ENCODE measurements around the gene ZNF280B.
"Not testable (repeated sequence)": the region's sequence is repeated elsewhere in the genome, so short reads cannot be mapped to it uniquely, and the experiment has no call there.

Gene ZNF280B

DNA sequence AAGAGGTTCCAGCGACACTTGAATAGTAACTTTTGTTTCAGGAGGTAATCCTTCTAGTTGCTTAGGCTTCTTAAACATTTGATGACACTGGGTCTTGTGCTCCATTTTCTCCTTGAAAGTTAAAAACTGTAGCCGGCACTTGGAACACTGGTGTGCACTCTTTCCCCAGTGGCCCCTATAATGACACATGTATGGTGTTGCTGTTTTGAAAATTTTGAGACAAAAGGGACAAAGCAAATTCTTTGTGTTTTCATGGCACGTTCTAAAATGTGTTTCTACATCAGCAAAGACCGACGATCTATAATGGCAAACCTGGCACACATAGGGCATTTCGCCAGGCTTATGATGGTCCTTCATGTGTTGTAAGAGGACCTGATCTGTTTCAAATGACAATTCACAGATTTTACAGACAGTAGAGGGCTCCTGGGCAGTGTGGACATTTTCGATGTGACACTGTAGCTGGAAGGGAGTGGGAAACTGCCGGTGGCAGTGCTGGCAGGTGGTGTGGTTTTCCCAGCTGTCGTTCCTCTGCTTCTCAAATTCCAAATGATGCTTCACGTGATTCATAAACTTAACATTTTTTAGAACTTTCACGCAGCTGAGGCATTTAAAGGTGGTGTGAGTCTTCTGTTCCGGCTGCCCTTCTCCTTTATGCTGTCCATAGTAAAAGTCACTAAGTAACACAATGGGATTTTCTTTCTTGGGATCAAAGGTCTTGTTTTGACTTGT, 20.5 kb downstream of the ZNF280B start:
- Mint-ChIP-seq H3K4me1 (no peaks in the 10 kb centered on the region), H3K36me3 (peaks cover 10% of the 10 kb centered on the region), H3K9me3 (no peaks in the 10 kb centered on the region), H3K27me3 (no peaks in the 10 kb centered on the region), H3K27ac (no peak overlapping the region), H3K4me3 (no peak overlapping the region)

DNA sequence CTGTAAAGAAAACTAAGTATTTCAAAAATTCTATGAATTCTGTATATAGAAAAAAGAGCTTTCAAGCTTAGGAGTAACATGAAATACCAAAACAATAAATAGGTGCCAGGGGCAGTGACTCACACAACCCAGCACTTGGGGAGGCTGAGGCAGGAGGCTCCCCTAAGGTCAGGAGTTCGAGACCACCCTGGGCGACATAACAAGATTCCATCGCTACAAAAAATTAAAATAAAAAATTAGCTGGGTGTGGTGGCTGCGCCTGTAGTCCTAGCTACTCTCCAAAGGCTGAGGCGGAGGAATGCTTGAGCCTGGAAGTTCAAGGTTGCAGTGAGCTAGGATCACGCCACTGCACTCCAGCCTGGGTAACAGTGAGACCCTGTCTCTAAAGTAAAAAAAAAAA, 21.5 kb downstream of the ZNF280B start:
- Mint-ChIP-seq H3K4me3 (no peak overlapping the region), H3K36me3 (peaks cover 10% of the 10 kb centered on the region), H3K9me3 (no peaks in the 10 kb centered on the region), H3K27me3 (no peaks in the 10 kb centered on the region), H3K4me1 (no peaks in the 10 kb centered on the region), H3K27ac (no peak overlapping the region)

DNA sequence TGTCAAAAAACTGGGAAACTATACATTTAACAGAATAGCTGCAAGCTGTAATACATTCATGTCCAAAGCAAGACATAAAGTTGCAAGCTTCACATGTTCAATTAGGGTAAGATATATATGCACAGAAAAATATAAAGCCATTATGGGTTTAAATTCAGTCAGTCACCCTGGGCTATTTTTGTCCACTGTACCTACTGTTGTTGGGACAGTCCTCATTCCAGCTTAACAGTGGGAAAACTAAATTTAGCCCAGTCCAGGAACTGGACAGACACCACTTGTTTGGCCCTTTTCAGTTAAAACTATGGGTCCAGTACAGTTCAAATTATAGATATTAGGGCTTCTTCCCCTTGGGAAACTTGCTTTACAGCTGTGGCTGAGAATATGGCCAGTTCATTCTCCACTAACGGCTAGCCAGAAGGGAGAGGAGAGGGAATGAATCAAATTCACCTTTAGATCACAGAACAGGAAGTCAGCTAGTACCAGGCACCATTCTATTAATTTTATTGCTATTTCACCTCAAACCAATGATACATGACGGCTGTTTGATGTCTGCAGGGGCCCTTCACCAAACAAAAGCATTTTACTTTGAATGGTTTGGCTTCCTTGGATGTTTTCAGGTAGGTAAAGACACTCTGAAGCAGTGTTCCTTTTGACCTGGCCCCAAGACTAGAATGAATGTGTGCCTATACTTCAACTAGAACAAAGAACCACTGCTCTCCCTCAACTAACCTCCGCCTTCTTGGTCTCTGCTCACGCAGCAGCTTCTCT, 22.2 kb downstream of the ZNF280B start:
- no peaks in the 10 kb centered on the region for H3K4me1 Mint-ChIP-seq
- peaks cover 10% of the 10 kb centered on the region for H3K36me3 Mint-ChIP-seq
- H3K27ac Mint-ChIP-seq: no peak overlapping the region
- H3K9me3 Mint-ChIP-seq: no peaks in the 10 kb centered on the region
- H3K4me3 Mint-ChIP-seq: no peak overlapping the region
- no peaks in the 10 kb centered on the region for H3K27me3 Mint-ChIP-seq

DNA sequence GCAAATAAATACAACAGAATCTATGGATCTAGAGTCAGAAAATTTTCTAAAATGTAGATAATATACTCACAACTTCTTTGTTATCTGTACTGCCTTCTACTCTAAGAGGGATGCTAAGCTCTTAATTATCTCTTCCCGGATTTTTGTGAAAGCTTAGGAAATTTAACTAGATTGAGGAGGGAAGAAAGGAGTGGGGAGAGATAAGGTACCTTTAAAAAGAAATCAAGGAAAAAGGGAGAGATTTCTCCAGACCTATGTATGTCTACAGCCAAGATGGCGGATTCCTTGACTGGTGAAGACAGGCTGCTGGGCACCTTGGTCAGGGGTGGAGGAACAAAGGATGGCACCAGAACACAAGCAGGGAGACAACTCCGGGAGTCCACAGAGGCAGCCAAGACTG, 23.0 kb downstream of the ZNF280B start:
- H3K9me3 Mint-ChIP-seq: no peaks in the 10 kb centered on the region
- no peak overlapping the region for H3K4me3 Mint-ChIP-seq
- H3K36me3 Mint-ChIP-seq: peaks cover 10% of the 10 kb centered on the region
- no peaks in the 10 kb centered on the region for H3K27me3 Mint-ChIP-seq
- H3K4me1 Mint-ChIP-seq: no peaks in the 10 kb centered on the region
- H3K27ac Mint-ChIP-seq: no peak overlapping the region

DNA sequence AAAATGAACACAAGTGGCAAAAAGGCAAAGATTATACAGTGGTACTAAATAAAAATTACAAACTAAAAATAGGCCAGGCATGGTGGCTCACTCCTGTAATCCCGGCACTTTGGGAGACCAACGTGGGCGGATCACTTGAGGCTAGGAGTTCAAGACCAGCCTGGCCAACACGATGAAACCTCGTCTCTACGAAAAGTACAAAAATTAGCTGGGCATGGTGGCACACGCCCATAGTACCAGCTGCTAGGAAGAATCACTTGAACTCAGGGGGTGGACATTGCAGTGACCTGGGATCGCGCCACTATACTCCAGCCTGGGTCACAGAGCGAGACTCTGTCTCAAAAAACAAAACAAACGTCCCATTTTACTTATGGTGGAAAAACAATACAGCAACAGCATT, 24.5 kb downstream of the ZNF280B start:
- Mint-ChIP-seq H3K36me3 (peaks cover 10% of the 10 kb centered on the region), H3K4me3 (no peak overlapping the region), H3K4me1 (no peaks in the 10 kb centered on the region), H3K9me3 (no peaks in the 10 kb centered on the region), H3K27ac (no peak overlapping the region), H3K27me3 (no peaks in the 10 kb centered on the region)

DNA sequence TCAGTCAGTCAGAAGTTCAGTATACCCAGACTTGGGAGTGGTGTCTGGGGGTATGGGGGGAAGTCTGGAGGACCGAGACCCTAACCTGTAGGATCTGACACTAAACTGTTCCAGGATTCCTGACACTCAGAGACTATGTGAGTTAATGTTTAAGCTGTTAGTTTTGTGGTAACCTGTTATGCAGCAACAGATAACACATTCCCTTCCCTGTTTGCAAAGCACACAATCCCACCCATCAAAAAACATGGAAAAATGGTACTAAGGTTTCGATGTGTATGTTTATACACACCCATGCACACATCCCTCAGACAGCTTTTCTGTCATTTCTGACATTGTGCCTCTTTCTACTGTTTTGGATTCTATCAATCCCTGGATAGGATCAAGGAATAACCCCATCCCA, 27.6 kb downstream of the ZNF280B start:
- no peaks in the 10 kb centered on the region for H3K9me3 Mint-ChIP-seq
- H3K4me3 Mint-ChIP-seq: no peak overlapping the region
- H3K27ac Mint-ChIP-seq: peak overlapping the region; percentile 82
- no peaks in the 10 kb centered on the region for H3K27me3 Mint-ChIP-seq
- no peaks in the 10 kb centered on the region for H3K4me1 Mint-ChIP-seq
- H3K36me3 Mint-ChIP-seq: peaks cover 6% of the 10 kb centered on the region

DNA sequence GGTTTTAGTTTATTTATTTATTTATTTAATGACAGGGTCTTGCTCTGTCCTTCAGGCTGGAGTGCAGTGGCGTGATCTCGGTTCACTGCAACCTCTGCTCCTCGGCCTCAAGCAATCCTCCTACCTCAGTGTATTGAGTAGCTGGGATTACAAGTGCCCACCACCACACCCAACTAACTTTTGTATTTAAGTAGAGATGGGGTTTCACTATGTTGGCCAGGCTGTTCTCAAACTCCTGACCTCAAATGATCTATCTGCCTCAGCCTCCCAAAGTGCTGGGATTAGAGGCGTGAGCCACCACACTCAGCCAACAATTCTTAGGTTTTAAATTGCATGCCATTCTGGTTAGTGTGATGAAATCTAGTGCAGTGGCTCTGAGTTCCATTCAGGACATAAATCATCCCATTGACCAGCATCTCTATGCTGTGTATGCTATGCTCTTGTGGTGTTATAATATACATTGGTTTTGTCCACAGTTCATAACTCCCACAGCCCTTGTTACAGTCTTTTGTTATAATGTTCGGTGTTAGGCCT, 28.5 kb downstream of the ZNF280B start:
- H3K4me1 Mint-ChIP-seq: no peaks in the 10 kb centered on the region
- H3K36me3 Mint-ChIP-seq: no peaks in the 10 kb centered on the region
- H3K27me3 Mint-ChIP-seq: no peaks in the 10 kb centered on the region
- no peaks in the 10 kb centered on the region for H3K9me3 Mint-ChIP-seq
- no peak overlapping the region for H3K4me3 Mint-ChIP-seq
- H3K27ac Mint-ChIP-seq: no peak overlapping the region

DNA sequence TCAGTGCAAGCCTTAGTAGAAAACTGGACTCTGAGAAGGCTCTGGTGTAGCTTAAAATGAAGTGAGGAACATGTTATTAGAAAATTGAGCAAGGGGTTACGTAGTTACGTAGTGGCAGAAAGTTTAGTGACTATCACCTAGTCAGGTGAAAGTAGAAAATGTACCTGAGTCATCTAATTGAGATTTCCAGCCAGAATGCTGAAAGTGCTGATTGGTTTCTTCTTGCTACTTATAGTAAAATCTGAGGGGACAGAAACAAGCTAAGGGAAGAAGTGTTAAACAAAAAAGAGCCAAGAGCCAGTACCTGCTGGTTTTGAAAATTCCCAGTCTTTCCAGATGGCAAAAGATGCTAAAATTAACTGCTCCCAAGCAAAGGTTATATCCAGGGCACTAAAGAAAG, 29.4 kb downstream of the ZNF280B start:
- no peak overlapping the region for H3K27ac Mint-ChIP-seq
- H3K4me3 Mint-ChIP-seq: no peak overlapping the region
- no peaks in the 10 kb centered on the region for H3K36me3 Mint-ChIP-seq
- no peaks in the 10 kb centered on the region for H3K27me3 Mint-ChIP-seq
- no peaks in the 10 kb centered on the region for H3K9me3 Mint-ChIP-seq
- H3K4me1 Mint-ChIP-seq: no peaks in the 10 kb centered on the region

DNA sequence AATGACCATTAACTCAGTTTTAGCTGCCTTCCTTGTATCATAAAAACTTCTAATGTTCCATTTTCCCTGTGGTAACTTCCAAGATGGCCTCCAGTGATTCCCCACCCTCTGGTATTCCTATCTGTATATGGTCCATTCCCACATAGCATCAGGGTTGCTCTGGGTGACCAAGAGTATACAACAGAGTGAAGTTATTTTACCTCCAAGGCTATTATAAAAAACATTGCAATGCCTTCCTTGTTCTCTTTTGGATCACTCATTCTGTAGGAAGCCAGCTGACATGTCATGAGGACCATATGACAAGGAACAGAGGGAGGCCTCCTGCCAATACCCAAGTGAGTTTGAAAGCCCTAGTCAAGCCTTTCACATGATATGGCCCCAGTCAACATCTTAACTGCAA, 30.1 kb downstream of the ZNF280B start:
- no peaks in the 10 kb centered on the region for H3K4me1 Mint-ChIP-seq

DNA sequence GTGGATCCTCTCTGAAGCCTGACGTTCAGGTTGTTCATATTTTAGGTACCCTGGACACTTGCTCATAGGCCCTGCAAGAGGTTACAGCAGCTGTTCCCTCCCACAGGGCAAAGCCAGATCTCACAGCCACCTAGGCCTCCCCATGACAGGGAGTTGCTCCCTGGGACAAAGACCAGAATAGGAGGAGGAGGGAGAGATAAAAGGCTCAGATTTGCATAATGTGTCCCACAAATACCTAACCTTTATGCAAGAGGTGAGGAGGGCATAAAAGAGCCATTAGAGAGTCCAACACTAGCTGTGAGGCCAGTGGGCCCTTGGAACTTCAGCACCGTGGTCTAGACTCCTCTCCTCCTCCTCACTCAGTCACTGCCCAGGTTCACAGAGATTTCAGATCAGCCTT, 33.8 kb downstream of the ZNF280B start:
- Mint-ChIP-seq H3K36me3 (no peaks in the 10 kb centered on the region), H3K27me3 (peaks cover 2% of the 10 kb centered on the region), H3K9me3 (no peaks in the 10 kb centered on the region), H3K4me1 (no peaks in the 10 kb centered on the region), H3K4me3 (no peak overlapping the region), H3K27ac (no peak overlapping the region)

More for the DNA sequence above, 30.1 kb downstream of the ZNF280B start:
- no peak overlapping the region for H3K27ac Mint-ChIP-seq
- no peak overlapping the region for H3K4me3 Mint-ChIP-seq
- H3K27me3 Mint-ChIP-seq: no peaks in the 10 kb centered on the region
- no peaks in the 10 kb centered on the region for H3K9me3 Mint-ChIP-seq
- H3K36me3 Mint-ChIP-seq: no peaks in the 10 kb centered on the region

DNA sequence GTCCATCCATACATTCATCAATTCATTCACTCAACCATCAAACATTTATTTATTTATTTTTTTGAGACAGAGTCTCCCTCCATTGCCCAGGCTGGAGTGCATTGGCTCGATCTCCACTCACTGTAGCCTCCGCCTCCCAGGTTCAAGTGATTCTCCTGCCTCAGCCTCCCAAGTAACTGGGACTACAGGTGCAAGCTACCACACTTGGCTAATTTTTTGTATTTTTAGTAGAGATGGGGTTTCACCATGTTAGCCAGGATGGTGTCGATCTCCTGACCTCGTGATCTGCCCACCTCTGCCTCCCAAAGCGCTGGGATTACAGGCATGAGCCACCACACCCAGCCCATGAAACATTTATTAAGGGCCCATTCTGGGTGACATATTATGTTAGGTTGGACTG, 37.4 kb downstream of the ZNF280B start:
- H3K27me3 Mint-ChIP-seq, H3K9me3 Mint-ChIP-seq: not testable (repeated sequence)

DNA sequence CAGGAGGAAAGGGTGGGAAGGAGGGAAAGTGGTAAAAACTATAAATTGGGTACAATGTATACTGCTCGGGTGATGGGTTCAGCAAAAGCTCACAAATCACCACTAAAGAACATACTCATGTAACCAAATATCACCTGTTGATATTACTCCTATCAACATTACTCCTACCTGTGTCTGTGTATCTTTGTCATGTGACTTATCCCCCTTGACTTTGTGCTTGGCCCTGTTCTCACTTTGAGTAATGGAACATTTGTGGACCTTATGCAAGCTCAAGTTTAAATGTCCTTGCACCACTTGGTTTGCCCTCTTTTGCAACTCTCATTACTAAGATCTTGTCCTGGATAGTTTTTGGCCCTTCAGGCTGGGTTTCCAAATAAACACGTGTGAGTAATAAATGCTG, 39.0 kb downstream of the ZNF280B start:
- Mint-ChIP-seq H3K4me3 (no peak overlapping the region), H3K9me3 (no peaks in the 10 kb centered on the region), H3K36me3 (no peaks in the 10 kb centered on the region), H3K4me1 (no peaks in the 10 kb centered on the region), H3K27me3 (peaks cover 7% of the 10 kb centered on the region), H3K27ac (no peak overlapping the region)

More for the DNA sequence above, 37.4 kb downstream of the ZNF280B start:
- H3K27ac Mint-ChIP-seq, H3K4me3 Mint-ChIP-seq, H3K36me3 Mint-ChIP-seq, H3K4me1 Mint-ChIP-seq: not testable (repeated sequence)

DNA sequence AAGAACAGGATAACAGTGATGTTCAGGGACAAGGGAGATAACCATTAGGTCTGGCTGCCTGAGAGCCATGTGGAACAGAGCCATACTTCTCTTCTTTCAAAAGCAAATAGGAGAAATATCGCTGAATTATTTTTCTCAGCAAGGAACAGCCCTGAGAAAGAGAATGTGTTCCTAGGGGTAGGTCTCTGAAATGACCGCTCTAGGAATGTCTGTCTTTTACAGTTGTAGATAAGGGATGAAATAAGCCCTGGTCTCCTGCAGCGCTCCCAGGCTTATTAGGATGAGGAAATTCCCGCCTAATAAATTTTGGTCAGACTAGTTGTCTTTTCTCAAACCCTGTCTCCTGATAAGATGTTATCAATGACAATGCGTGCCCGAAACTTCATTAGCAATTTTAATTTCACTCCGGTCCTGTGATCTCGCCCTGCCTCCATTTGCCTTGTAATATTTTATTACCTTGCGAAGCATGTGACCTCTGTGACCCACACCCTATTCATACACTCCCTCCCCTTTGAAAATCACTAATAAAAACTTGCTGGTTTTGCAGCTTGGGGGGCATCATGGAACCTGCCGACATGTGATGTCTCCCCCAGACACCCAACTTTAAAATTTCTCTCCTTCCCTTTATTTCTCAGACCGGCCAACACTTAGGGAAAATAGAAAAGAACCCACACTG, 39.6 kb downstream of the ZNF280B start:
- peaks cover 12% of the 10 kb centered on the region for H3K27me3 Mint-ChIP-seq
- H3K9me3 Mint-ChIP-seq, H3K36me3 Mint-ChIP-seq, H3K27ac Mint-ChIP-seq, H3K4me1 Mint-ChIP-seq, H3K4me3 Mint-ChIP-seq: not testable (repeated sequence)

DNA sequence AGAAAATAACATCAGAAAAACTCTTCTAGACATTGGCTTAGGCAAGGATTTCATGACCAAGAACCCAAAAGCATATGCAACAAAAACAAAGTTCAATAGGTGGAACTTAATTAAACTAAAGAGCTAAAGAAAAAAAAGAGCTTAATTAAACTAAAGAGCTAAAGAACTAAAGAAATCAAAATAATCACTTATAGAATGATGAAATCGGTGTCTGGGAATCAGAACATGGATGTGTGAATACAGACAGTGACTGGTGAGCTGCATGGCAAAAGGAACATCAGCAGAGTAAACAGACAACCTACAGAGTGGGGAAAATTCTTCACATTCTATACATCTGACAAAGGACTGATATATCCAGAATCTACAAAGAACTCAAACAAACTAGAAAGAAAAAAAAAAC, 41.4 kb downstream of the ZNF280B start:
- Mint-ChIP-seq H3K4me3 (no peak overlapping the region), H3K27ac (no peak overlapping the region), H3K9me3 (no peaks in the 10 kb centered on the region), H3K4me1 (no peaks in the 10 kb centered on the region), H3K27me3 (peaks cover 25% of the 10 kb centered on the region), H3K36me3 (no peaks in the 10 kb centered on the region)

DNA sequence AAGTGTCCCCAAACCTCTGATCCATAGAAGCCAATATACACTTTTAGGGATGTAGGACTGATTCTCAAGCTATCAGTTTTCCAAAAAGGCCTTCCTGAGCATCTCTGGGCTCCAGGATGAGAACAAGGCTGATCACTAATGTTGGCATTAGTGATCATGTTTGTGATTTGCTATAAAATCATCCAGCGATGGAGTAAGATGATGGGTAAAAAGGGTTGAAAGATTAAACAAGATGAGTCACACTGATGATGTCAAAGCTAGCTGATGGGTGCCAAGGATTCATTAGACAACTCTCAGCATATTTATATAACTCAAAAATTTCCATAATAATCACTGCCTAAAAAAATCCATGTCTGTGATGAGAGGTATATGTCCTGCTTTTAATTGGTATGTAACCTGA, 42.8 kb downstream of the ZNF280B start:
- no peak overlapping the region for H3K27ac Mint-ChIP-seq
- H3K9me3 Mint-ChIP-seq: no peaks in the 10 kb centered on the region
- no peaks in the 10 kb centered on the region for H3K4me1 Mint-ChIP-seq
- H3K4me3 Mint-ChIP-seq: no peak overlapping the region
- H3K36me3 Mint-ChIP-seq: no peaks in the 10 kb centered on the region
- peaks cover 31% of the 10 kb centered on the region for H3K27me3 Mint-ChIP-seq

DNA sequence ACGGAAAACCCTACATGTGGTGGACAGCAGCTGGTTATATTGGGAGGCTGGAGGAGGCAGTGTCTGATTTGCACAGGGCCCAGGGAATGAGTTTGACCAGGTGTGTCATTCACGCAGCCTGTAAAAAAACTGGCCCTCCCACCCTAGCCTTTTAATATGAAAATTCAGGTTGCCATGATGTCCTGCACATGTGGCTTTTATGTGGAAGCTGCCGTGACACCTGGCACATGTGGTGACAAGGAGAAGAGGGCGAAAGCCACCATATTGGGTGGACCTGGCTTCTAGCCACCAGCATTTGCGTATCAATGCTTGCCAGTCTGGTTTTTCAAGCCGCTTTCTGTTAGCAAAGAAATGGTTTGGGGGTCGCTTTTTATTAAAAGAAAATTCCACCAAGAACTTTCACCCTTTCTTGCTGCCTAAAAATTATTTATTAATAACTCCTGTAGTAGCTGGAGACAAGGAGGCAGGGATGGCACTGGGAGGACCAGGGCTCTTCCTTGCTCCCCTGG, 43.4 kb downstream of the ZNF280B start:
- Mint-ChIP-seq H3K27me3 (peaks cover 34% of the 10 kb centered on the region), H3K27ac (no peak overlapping the region), H3K4me3 (no peak overlapping the region), H3K9me3 (no peaks in the 10 kb centered on the region), H3K4me1 (no peaks in the 10 kb centered on the region), H3K36me3 (no peaks in the 10 kb centered on the region)

All from activated naive CD4-positive, alpha-beta T cell treated with anti-CD3 and anti-CD28 coated beads, Interleukin-2, amount 50 U/mL, for 24 hours (primary cell).